ENCODE data around the gene TMEFF2. TPM values are rescaled to one million over a fixed set of nuclear protein-coding genes. Genes with fewer than 3 reads are reported as not detected.

The TMEFF2 gene
- total RNA-seq, 2 experiments from 2014 or later = not detected

- no peaks in the 10 kb centered on the region for H3K9me2 ChIP-seq (ENCODE audit: insufficient read depth, low read length)
- no peaks in the 10 kb centered on the region for H3K4me1 ChIP-seq (ENCODE audit: insufficient read depth, low read length, poor library complexity, severe bottlenecking)
- H3K4me3 ChIP-seq (ENCODE audit: low read depth, low read length, poor library complexity, severe bottlenecking) = no peak overlapping the region
- no peak for TF ChIP-seq EZH2phosphoT487 (IDR thresholded peaks at IDR 0.05; ENCODE audit: borderline replicate concordance, low read depth, low read length)
- no peak for TF ChIP-seq CTCF (conservative IDR thresholded peaks at IDR 0.05; ENCODE audit: low read length)
- no peaks in the 10 kb centered on the region for H4K20me1 ChIP-seq (ENCODE audit: insufficient read depth, low read length)
- H3K79me2 ChIP-seq (ENCODE audit: insufficient read depth, low read depth, low read length) = no peaks in the 10 kb centered on the region
- intact Hi-C loops (cut with micrococcal nuclease; ENCODE audit: unreplicated experiment) = no loop called here
- no TSS peak for BruUV-seq (replicated peaks)
- no peak for DNase-seq (ENCODE audit: low spot score)
- H3K36me3 ChIP-seq (ENCODE audit: insufficient read depth, low read length) = no peaks in the 10 kb centered on the region
- no peak overlapping the region for H2AFZ ChIP-seq (ENCODE audit: low read length)
- H3K27ac ChIP-seq (ENCODE audit: low read depth, low read length, poor library complexity, severe bottlenecking) = no peak overlapping the region
- H3K9me3 ChIP-seq (ENCODE audit: low read length) = no peaks in the 10 kb centered on the region
- H3K4me2 ChIP-seq (ENCODE audit: low read length) = no peak overlapping the region
- POLR2A ChIA-PET = no interaction called here
- CTCF ChIA-PET (ENCODE audit: unreplicated experiment) = no interaction called here
These were observed 71.8 kb downstream of the TMEFF2 start for GRCh38 chr2:192122946-192123345.

GRCh38 chr2:192122141-192122540, 72.6 kb downstream of the TMEFF2 start:
- no TSS peak for BruUV-seq (replicated peaks)
- CTCF ChIA-PET (ENCODE audit: unreplicated experiment) = no interaction called here
- Histone ChIP-seq H3K4me3 (ENCODE audit: low read depth, low read length, poor library complexity, severe bottlenecking) (no peak overlapping the region), H3K9me3 (ENCODE audit: low read length) (no peaks in the 10 kb centered on the region), H3K4me2 (ENCODE audit: low read length) (no peak overlapping the region), H4K20me1 (ENCODE audit: insufficient read depth, low read length) (no peaks in the 10 kb centered on the region), H3K36me3 (ENCODE audit: insufficient read depth, low read length) (no peaks in the 10 kb centered on the region), H3K9me2 (ENCODE audit: insufficient read depth, low read length) (no peaks in the 10 kb centered on the region), H3K79me2 (ENCODE audit: insufficient read depth, low read depth, low read length) (no peaks in the 10 kb centered on the region), H3K4me1 (ENCODE audit: insufficient read depth, low read length, poor library complexity, severe bottlenecking) (no peaks in the 10 kb centered on the region), H2AFZ (ENCODE audit: low read length) (no peak overlapping the region), H3K27ac (ENCODE audit: low read depth, low read length, poor library complexity, severe bottlenecking) (no peak overlapping the region)
- TF ChIP-seq EZH2phosphoT487 (IDR thresholded peaks at IDR 0.05; ENCODE audit: borderline replicate concordance, low read depth, low read length) = no peak
- no peak for TF ChIP-seq CTCF (conservative IDR thresholded peaks at IDR 0.05; ENCODE audit: low read length)
- intact Hi-C loops (cut with micrococcal nuclease; ENCODE audit: unreplicated experiment) = no loop called here
- POLR2A ChIA-PET = interaction anchor here (0.5 to 0.6 kb wide), 2 partner anchors 89 to 200 kb away, joined by 3 to 4 read pairs; no protein-coding TSS in a partner anchor
- DNase-seq (ENCODE audit: low spot score) = no peak

GRCh38 chr2:192119536-192119935, 75.2 kb downstream of the TMEFF2 start:
- intact Hi-C loops (cut with micrococcal nuclease; ENCODE audit: unreplicated experiment) = no loop called here
- no peak overlapping the region for H3K4me3 ChIP-seq (ENCODE audit: low read depth, low read length, poor library complexity, severe bottlenecking)
- ChIA-PET POLR2A (no interaction called here), CTCF (ENCODE audit: unreplicated experiment) (no interaction called here)
- H4K20me1 ChIP-seq (ENCODE audit: insufficient read depth, low read length) = no peaks in the 10 kb centered on the region
- H3K4me2 ChIP-seq (ENCODE audit: low read length) = no peak overlapping the region
- DNase-seq (ENCODE audit: low spot score) = no peak
- H3K4me1 ChIP-seq (ENCODE audit: insufficient read depth, low read length, poor library complexity, severe bottlenecking) = no peaks in the 10 kb centered on the region
- no TSS peak for BruUV-seq (replicated peaks)
- H3K36me3 ChIP-seq (ENCODE audit: insufficient read depth, low read length) = no peaks in the 10 kb centered on the region
- H3K9me2 ChIP-seq (ENCODE audit: insufficient read depth, low read length) = no peaks in the 10 kb centered on the region
- no peaks in the 10 kb centered on the region for H3K9me3 ChIP-seq (ENCODE audit: low read length)
- H3K27ac ChIP-seq (ENCODE audit: low read depth, low read length, poor library complexity, severe bottlenecking) = no peak overlapping the region
- H3K79me2 ChIP-seq (ENCODE audit: insufficient read depth, low read depth, low read length) = no peaks in the 10 kb centered on the region
- H2AFZ ChIP-seq (ENCODE audit: low read length) = no peak overlapping the region
- TF ChIP-seq EZH2phosphoT487 (IDR thresholded peaks at IDR 0.05; ENCODE audit: borderline replicate concordance, low read depth, low read length) = no peak
